Smooth muscle cell (in vitro differentiated cells): ENCODE data around the gene ATRN. TPM values are rescaled to one million over a fixed set of nuclear protein-coding genes. Genes with fewer than 3 reads are reported as not detected.
"Not testable (repeated sequence)": the region's sequence is repeated elsewhere in the genome, so short reads cannot be mapped to it uniquely, and the experiment has no call there.

Experiments
- DNase-seq: peaks from one replicate; lab custom pipeline; 2025; ENCODE audit not compliant: unreplicated experiment; lab: John Stamatoyannopoulos, UW
- H2AFZ ChIP-seq: fragments of 200-600 bp; sonication (generic); 2 replicates; pipeline ENCODE4 v1.6.0; 2016; ENCODE audit warnings: antibody characterized with exemption, low read depth, mild to moderate bottlenecking
- H3F3A ChIP-seq: fragments of 200-600 bp; sonication (generic); 2 replicates; pipeline ENCODE4 v1.6.0; 2017; ENCODE audit warnings: antibody characterized with exemption, low read depth
- H3K27ac ChIP-seq: fragments of 200-600 bp; sonication (generic); 2 replicates; pipeline ENCODE4 v1.5.1; 2016; ENCODE audit warnings: low read depth, mild to moderate bottlenecking
- H3K27me3 ChIP-seq: fragments of 200-600 bp; sonication (generic); 2 replicates; pipeline ENCODE4 v1.6.1; 2016; ENCODE audit warnings: low read depth, mild to moderate bottlenecking
- H3K36me3 ChIP-seq: fragments of 200-600 bp; sonication (generic); 2 replicates; pipeline ENCODE4 v1.5.1; 2016; ENCODE audit warnings: low read depth
- H3K4me1 ChIP-seq: fragments of 200-600 bp; sonication (generic); 2 replicates; pipeline ENCODE4 v1.5.1; 2016; ENCODE audit warnings: low read depth
- H3K4me2 ChIP-seq: fragments of 200-600 bp; sonication (generic); 2 replicates; pipeline ENCODE4 v1.6.0; 2016; ENCODE audit warnings: mild to moderate bottlenecking
- H3K4me3 ChIP-seq: fragments of 200-600 bp; sonication (generic); 2 replicates; pipeline ENCODE4 v1.5.1; 2016; ENCODE audit warnings: mild to moderate bottlenecking
- H3K79me2 ChIP-seq: fragments of 200-600 bp; sonication (generic); 2 replicates; pipeline ENCODE4 v1.6.0; 2016; ENCODE audit warnings: low read depth, mild to moderate bottlenecking
- H3K9ac ChIP-seq: fragments of 200-600 bp; sonication (generic); 2 replicates; pipeline ENCODE4 v1.6.0; 2016; ENCODE audit warnings: low read depth
- H3K9me3 ChIP-seq: fragments of 200-600 bp; sonication (generic); replicated peaks from 2 replicates; pipeline ENCODE4 v1.5.1; 2016; ENCODE audit warnings: low read depth
- H4K20me1 ChIP-seq: fragments of 200-600 bp; sonication (generic); 2 replicates; pipeline ENCODE4 v1.6.0; 2016; ENCODE audit warnings: low read depth
- WGBS: methylation state at CpG from one replicate; pipeline ENCODE4 v1.1.7; 2016; ENCODE audit warnings: low lambda C conversion rate; 5-methylcytosine and 5-hydroxymethylcytosine counted together
- polyA plus RNA-seq: library from polyadenylated mRNA; unstranded; fragments of >200 nt; fragmentation: Nextera tagmentation; extraction: Ambion mirVana; gene quantifications from 2 replicates; pipeline ENCODE4 v1.2.1, GENCODE V29; 2016
- total RNA-seq: library from RNA; depleted of rRNA; stranded (reverse); fragments of >200 nt; gene quantifications from 2 replicates; pipeline ENCODE4 v1.2.3, GENCODE V29; 2014
- TF ChIP-seq, protein P1 (sequence below): fragments of 200-600 bp; sonication (generic); IDR thresholded peaks from 2 replicates; pipeline ENCODE4 v1.5.1; 2017; ENCODE audit warnings: borderline replicate concordance, mild to moderate bottlenecking, antibody characterized with exemption; ENCODE audit not compliant: insufficient read depth, poor library complexity, severe bottlenecking

The ATRN gene
- total and polyA plus RNA-seq, 2 experiments from 2014 or later = 17.9 to 44.0 TPM

DNA sequence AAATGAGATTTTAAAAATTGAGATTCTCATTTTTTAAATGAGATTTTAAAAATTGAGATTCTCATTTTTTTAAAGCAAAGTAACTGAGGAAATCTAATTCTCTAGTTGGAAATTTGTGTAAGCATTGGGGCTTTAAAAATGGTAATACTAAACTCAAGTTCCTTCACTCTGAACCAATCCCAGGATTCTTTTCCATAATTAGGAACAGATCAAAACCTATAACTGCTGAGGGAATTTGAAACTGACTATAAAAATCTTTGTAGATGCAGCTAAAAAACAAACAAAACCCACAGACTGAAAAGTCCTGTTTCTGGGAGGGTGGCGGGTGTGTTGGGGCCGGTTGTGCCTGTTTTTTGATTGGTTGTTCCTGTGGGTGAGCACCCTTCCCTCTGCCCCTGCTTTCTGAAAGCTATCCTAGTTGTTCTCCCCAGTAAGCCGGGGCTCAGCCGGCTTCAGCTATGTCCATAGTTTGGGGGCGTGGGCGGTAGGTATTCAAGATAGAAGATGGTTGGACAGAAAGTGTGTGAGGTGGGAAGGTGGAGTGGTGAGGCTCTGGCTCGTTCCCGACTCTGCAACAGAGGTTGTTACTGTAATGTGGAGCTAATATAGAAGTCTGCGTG lies 143.1 kb downstream of the ATRN start:
- Histone ChIP-seq H3K9ac (no peak overlapping the region), H2AFZ (no peak overlapping the region), H3K27ac (no peak overlapping the region), H4K20me1 (no peaks in the 10 kb centered on the region), H3K4me2 (no peak overlapping the region), H3F3A (no peaks in the 10 kb centered on the region), H3K4me1 (no peaks in the 10 kb centered on the region), H3K79me2 (no peaks in the 10 kb centered on the region), H3K4me3 (no peak overlapping the region), H3K27me3 (no peaks in the 10 kb centered on the region), H3K9me3 (no peaks in the 10 kb centered on the region), H3K36me3 (no peaks in the 10 kb centered on the region)
- WGBS = 78% methylated on average over 9 of the region's 9 CpGs
- TF ChIP-seq, protein P1, sequence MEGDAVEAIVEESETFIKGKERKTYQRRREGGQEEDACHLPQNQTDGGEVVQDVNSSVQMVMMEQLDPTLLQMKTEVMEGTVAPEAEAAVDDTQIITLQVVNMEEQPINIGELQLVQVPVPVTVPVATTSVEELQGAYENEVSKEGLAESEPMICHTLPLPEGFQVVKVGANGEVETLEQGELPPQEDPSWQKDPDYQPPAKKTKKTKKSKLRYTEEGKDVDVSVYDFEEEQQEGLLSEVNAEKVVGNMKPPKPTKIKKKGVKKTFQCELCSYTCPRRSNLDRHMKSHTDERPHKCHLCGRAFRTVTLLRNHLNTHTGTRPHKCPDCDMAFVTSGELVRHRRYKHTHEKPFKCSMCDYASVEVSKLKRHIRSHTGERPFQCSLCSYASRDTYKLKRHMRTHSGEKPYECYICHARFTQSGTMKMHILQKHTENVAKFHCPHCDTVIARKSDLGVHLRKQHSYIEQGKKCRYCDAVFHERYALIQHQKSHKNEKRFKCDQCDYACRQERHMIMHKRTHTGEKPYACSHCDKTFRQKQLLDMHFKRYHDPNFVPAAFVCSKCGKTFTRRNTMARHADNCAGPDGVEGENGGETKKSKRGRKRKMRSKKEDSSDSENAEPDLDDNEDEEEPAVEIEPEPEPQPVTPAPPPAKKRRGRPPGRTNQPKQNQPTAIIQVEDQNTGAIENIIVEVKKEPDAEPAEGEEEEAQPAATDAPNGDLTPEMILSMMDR = no peak
- no peak for DNase-seq

DNA sequence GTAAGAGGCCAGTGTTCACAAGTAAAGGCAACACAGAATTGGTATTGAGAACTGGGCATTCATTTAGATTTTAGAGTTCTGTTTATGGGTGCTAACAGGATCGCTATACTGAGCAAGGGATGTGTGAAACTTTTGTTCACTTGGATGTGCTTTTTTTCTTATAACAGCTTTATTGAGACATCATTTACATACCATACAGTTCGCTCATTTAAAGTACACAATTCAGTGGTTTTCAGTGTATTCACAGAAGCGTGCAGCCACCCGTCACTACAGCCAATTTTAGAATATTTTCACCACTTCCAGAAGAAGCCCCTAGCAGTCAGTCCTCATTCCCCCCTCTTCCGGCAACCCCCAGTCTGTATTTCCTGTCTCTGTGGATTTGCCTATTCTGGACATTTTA lies 143.6 kb downstream of the ATRN start:
- H3K36me3 ChIP-seq = no peaks in the 10 kb centered on the region
- no peaks in the 10 kb centered on the region for H3K4me1 ChIP-seq
- H3K4me3 ChIP-seq = no peak overlapping the region
- TF ChIP-seq, protein P1 = no peak
- no peaks in the 10 kb centered on the region for H3F3A ChIP-seq
- no peak overlapping the region for H2AFZ ChIP-seq
- no peaks in the 10 kb centered on the region for H3K9me3 ChIP-seq
- H3K79me2 ChIP-seq = no peaks in the 10 kb centered on the region
- no peak overlapping the region for H3K4me2 ChIP-seq
- no peaks in the 10 kb centered on the region for H4K20me1 ChIP-seq
- 82% methylated on average over 5 of the region's 5 CpGs for WGBS
- H3K27ac ChIP-seq = no peak overlapping the region
- DNase-seq = no peak
- H3K9ac ChIP-seq = no peak overlapping the region
- no peaks in the 10 kb centered on the region for H3K27me3 ChIP-seq

DNA sequence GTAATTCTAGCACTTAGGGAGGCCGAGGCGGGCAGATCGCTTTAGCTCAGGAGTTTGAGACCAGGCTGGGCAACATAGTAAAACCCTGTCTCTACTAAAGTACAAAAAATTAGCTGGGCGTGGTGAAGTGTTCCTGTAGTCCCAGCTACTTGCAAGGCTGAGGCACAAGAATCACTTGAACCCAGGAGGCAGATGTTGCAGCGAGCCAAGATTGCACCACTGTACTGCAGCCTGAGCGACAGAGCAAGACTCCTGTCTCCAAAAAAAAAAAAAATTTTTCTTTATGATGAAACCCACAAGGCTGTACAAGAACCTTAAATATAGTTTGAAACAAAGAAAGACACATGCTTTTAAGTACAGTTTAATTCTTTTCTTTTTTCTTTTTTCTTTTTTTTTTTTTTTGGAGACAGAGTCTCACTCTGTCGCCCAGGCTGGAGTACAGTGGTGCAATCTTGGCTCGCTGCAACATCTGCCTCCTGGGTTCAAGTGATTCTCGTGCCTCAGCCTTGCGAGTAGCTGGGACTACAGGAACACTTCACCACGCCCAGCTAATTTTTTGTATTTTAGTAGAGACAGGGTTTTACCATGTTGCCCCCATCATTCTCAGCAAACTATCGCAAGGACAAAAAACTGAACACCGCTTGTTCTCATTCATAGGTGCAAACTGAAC lies 144.5 kb downstream of the ATRN start:
- not testable (repeated sequence) for H3K79me2 ChIP-seq, DNase-seq, H3K4me3 ChIP-seq, H3K27ac ChIP-seq, H3K9ac ChIP-seq, H3K9me3 ChIP-seq, H4K20me1 ChIP-seq, H2AFZ ChIP-seq, H3K36me3 ChIP-seq, H3K4me2 ChIP-seq, H3K27me3 ChIP-seq, H3F3A ChIP-seq, H3K4me1 ChIP-seq
- 93% methylated on average over 13 of the region's 13 CpGs for WGBS

GRCh38 chr20:3616250-3616649 lies 145.4 kb downstream of the ATRN start:
- WGBS = 44% methylated on average over 4 of the region's 4 CpGs
- H3K27me3 ChIP-seq = no peaks in the 10 kb centered on the region
- H3F3A ChIP-seq = no peaks in the 10 kb centered on the region
- no peak overlapping the region for H2AFZ ChIP-seq
- DNase-seq = no peak
- no peaks in the 10 kb centered on the region for H3K79me2 ChIP-seq
- no peak overlapping the region for H3K9ac ChIP-seq
- no peak overlapping the region for H3K4me2 ChIP-seq
- H3K36me3 ChIP-seq = no peaks in the 10 kb centered on the region
- H3K27ac ChIP-seq = no peak overlapping the region
- no peaks in the 10 kb centered on the region for H3K9me3 ChIP-seq
- H3K4me3 ChIP-seq = no peak overlapping the region
- TF ChIP-seq, protein P1 = no peak
- peaks cover 5% of the 10 kb centered on the region for H3K4me1 ChIP-seq
- no peaks in the 10 kb centered on the region for H4K20me1 ChIP-seq
